Measurements from ENCODE around the gene RAD21L1.

- TF ChIP-seq TAF1 (IDR thresholded peaks at IDR 0.05; ENCODE audit: borderline replicate concordance, low read depth, low read length): no peak
- TF ChIP-seq POLR2AphosphoS5 (IDR thresholded peaks at IDR 0.05; ENCODE audit: low read depth, low read length): no peak
- no peak for TF ChIP-seq POLR2A (IDR thresholded peaks at IDR 0.05; ENCODE audit: low read depth, low read length)
These were observed 34.5 kb upstream of the RAD21L1 start for GRCh38 chr20:1191299-1191698.
